Measurements from ENCODE around the gene ZDHHC22. TPM values are rescaled to one million over a fixed set of nuclear protein-coding genes. Genes with fewer than 3 reads are reported as not detected.

Gene ZDHHC22
- total and polyA plus RNA-seq, 2 of the 13 experiments (the other 11 are each of a cell fraction or from before 2014, with no cell fraction given), result not detected

GRCh38 chr14:77186911-77187648 is 45.5 kb upstream of the ZDHHC22 start (continued):
- TF ChIP-seq ARID4A (CRISPR knock-in tag; IDR thresholded peaks at IDR 0.05; ENCODE audit: borderline replicate concordance) (peak; percentile 40; the same call in 1 of the 2 replicates), XRCC5 (optimal IDR thresholded peaks at IDR 0.05; ENCODE audit: low read length) (no peak), CCDC6 (CRISPR knock-in tag; IDR thresholded peaks at IDR 0.05) (no peak), ZNF761 (CRISPR knock-in tag; conservative IDR thresholded peaks at IDR 0.05) (no peak), ISL2 (CRISPR knock-in tag; IDR thresholded peaks at IDR 0.05) (no peak), ZNF792 (CRISPR knock-in tag; IDR thresholded peaks at IDR 0.05) (no peak), EED (CRISPR knock-in tag; IDR thresholded peaks at IDR 0.05) (0 out of 2 replicates have a peak, but pooled peaks have one; percentile 34), ZNF879 (CRISPR knock-in tag; IDR thresholded peaks at IDR 0.05) (no peak), TOPORS (CRISPR knock-in tag; IDR thresholded peaks at IDR 0.05) (no peak), ZNF609 (CRISPR knock-in tag; IDR thresholded peaks at IDR 0.05; ENCODE audit: borderline replicate concordance) (no peak), ZBTB3 (CRISPR knock-in tag; IDR thresholded peaks at IDR 0.05; ENCODE audit: borderline replicate concordance, low read depth) (no peak), KLF16 (CRISPR knock-in tag; IDR thresholded peaks at IDR 0.05) (no peak), FOXO4 (CRISPR knock-in tag; conservative IDR thresholded peaks at IDR 0.05) (peak; percentile 71; the same call in 1 of the 2 replicates), ZNF549 (CRISPR knock-in tag; IDR thresholded peaks at IDR 0.05) (no peak), THAP11 (CRISPR knock-in tag; IDR thresholded peaks at IDR 0.05) (no peak), ZBTB20 (CRISPR knock-in tag; IDR thresholded peaks at IDR 0.05; ENCODE audit: borderline replicate concordance, low read depth) (no peak), SP5 (CRISPR knock-in tag; IDR thresholded peaks at IDR 0.05; ENCODE audit: borderline replicate concordance, low read depth) (no peak), MIER2 (CRISPR knock-in tag; IDR thresholded peaks at IDR 0.05) (no peak), GTF3A (CRISPR knock-in tag; conservative IDR thresholded peaks at IDR 0.05) (no peak), RBM22 (optimal IDR thresholded peaks at IDR 0.05; ENCODE audit: low read length) (no peak)

Measured in HepG2 (cell line).